ENCODE data around the gene CXCR2. TPM values are rescaled to one million over a fixed set of nuclear protein-coding genes. Genes with fewer than 3 reads are reported as not detected.
A peak's percentile ranks its signal among the peaks of the same experiment; 100 is the strongest.

The CXCR2 gene
- polyA plus RNA-seq (2013, experiment 1 of 2) = 0.03 TPM
- 0.04 TPM for polyA plus RNA-seq (2013, experiment 2 of 2)

- no peaks in the 10 kb centered on the region for H3K9me3 ChIP-seq (replicated peaks in 1 of 2; ENCODE audit: control insufficient read depth in 2 of 2, insufficient read depth in 1 of 2, low read depth in 1 of 2, low read length in 2 of 2)
- H4K8ac ChIP-seq (ENCODE audit: low read depth, low read length) = no peak within 1 kb of the TSS
- no peaks in the 10 kb centered on the region for H3K36me3 ChIP-seq (replicated peaks in 1 of 2; ENCODE audit: control insufficient read depth in 2 of 2, insufficient read depth in 2 of 2, low read length in 2 of 2)
- H2BK15ac ChIP-seq (ENCODE audit: low read length) = no peak within 1 kb of the TSS
- no peak within 1 kb of the TSS for H2AK5ac ChIP-seq (ENCODE audit: low read depth, low read length)
- H3K4me3 ChIP-seq (ENCODE audit: low read length in 2 of 2) = no peak within 1 kb of the TSS
- DNase-seq (ENCODE audit: low spot score) = no peak
- H3K27me3 ChIP-seq (ENCODE audit: control insufficient read depth in 3 of 3, insufficient read depth in 3 of 3, low read depth in 1 of 3, low read length in 3 of 3) = peaks cover 0 to 5% (median 2%) of the 10 kb centered on the region in 3 experiments
- H3K14ac ChIP-seq (ENCODE audit: low read length) = no peak within 1 kb of the TSS
- H2AFZ ChIP-seq (ENCODE audit: low read length) = peak within 1 kb of the TSS; percentile 1
- no peak within 1 kb of the TSS for H3K4me2 ChIP-seq (ENCODE audit: insufficient read depth, low read length, poor library complexity, severe bottlenecking)
- no peak within 1 kb of the TSS for H3K4ac ChIP-seq (ENCODE audit: low read length)
- H2BK120ac ChIP-seq (ENCODE audit: low read depth, low read length) = no peak within 1 kb of the TSS
- WGBS, 2 donors (ENCODE audit: extremely low coverage in 2 of 2, insufficient read length in 2 of 2, insufficient replicate concordance in 1 of 2) = no CpG with 5 or more reads among the region's 8 CpGs
- no peak within 1 kb of the TSS for H3K9ac ChIP-seq (ENCODE audit: low read depth, low read length, poor library complexity)
- H2BK12ac ChIP-seq (ENCODE audit: low read length) = no peak within 1 kb of the TSS
- peaks cover 0 to 12% of the 10 kb centered on the region in 2 donors for H3K4me1 ChIP-seq (ENCODE audit: control insufficient read depth in 2 of 2, insufficient read depth in 1 of 2, low read depth in 1 of 2, low read length in 2 of 2)
- no peak within 1 kb of the TSS for H4K91ac ChIP-seq (ENCODE audit: low read depth, low read length, poor library complexity)
- no peak within 1 kb of the TSS for H3K18ac ChIP-seq (ENCODE audit: low read length)
- H3K79me1 ChIP-seq (ENCODE audit: low read depth, low read length) = no peaks in the 10 kb centered on the region
- no peak within 1 kb of the TSS for H2BK5ac ChIP-seq (ENCODE audit: low read length)
- no peak within 1 kb of the TSS for H3K27ac ChIP-seq (replicated peaks; ENCODE audit: low read length)
- no peak within 1 kb of the TSS for H3K23ac ChIP-seq (ENCODE audit: low read depth, low read length, poor library complexity)
Observed at GRCh38 chr2:218125626-218126080, at the start of gene CXCR2. Gene CXCR2, plus strand, starts transcription at chr2:218126028. Its CDS starts 8,774 bp downstream, at chr2:218134802.

- Histone ChIP-seq H3K18ac (ENCODE audit: low read length) (peak overlapping the region; percentile 20), H3K9ac (ENCODE audit: low read depth, low read length, poor library complexity) (no peak overlapping the region), H4K8ac (ENCODE audit: low read depth, low read length) (no peak overlapping the region), H3K9me3 (replicated peaks in 1 of 2; ENCODE audit: control insufficient read depth in 2 of 2, insufficient read depth in 1 of 2, low read depth in 1 of 2, low read length in 2 of 2) (no peaks in the 10 kb centered on the region), H3K36me3 (replicated peaks in 1 of 2; ENCODE audit: control insufficient read depth in 2 of 2, insufficient read depth in 2 of 2, low read length in 2 of 2) (no peaks in the 10 kb centered on the region), H2BK15ac (ENCODE audit: low read length) (no peak overlapping the region), H2AFZ (ENCODE audit: low read length) (no peak overlapping the region), H2BK120ac (ENCODE audit: low read depth, low read length) (no peak overlapping the region), H3K4ac (ENCODE audit: low read length) (no peak overlapping the region), H2AK5ac (ENCODE audit: low read depth, low read length) (no peak overlapping the region), H3K4me2 (ENCODE audit: insufficient read depth, low read length, poor library complexity, severe bottlenecking) (no peak overlapping the region), H3K27me3 (ENCODE audit: control insufficient read depth in 3 of 3, insufficient read depth in 3 of 3, low read depth in 1 of 3, low read length in 3 of 3) (no peaks in the 10 kb centered on the region), H3K79me1 (ENCODE audit: low read depth, low read length) (no peaks in the 10 kb centered on the region), H3K23ac (ENCODE audit: low read depth, low read length, poor library complexity) (no peak overlapping the region), H4K91ac (ENCODE audit: low read depth, low read length, poor library complexity) (no peak overlapping the region), H3K4me3 (ENCODE audit: low read length in 2 of 2) (no peak overlapping the region), H3K4me1 (ENCODE audit: control insufficient read depth in 2 of 2, insufficient read depth in 1 of 2, low read depth in 1 of 2, low read length in 2 of 2) (peaks cover 0 to 7% of the 10 kb centered on the region in 2 donors), H2BK12ac (ENCODE audit: low read length) (no peak overlapping the region), H2BK5ac (ENCODE audit: low read length) (no peak overlapping the region), H3K14ac (ENCODE audit: low read length) (no peak overlapping the region), H3K27ac (replicated peaks; ENCODE audit: low read length) (no peak overlapping the region)
- no CpG with 5 or more reads among the region's 9 CpGs for WGBS, 2 donors (ENCODE audit: extremely low coverage in 2 of 2, insufficient read length in 2 of 2, insufficient replicate concordance in 1 of 2)
- DNase-seq (ENCODE audit: low spot score) = no peak
Observed at GRCh38 chr2:218077464-218078216, 48.2 kb upstream of the CXCR2 start.

GRCh38 chr2:218079943-218080913 is 45.6 kb upstream of the CXCR2 start:
- DNase-seq (ENCODE audit: low spot score) = no peak

DNA sequence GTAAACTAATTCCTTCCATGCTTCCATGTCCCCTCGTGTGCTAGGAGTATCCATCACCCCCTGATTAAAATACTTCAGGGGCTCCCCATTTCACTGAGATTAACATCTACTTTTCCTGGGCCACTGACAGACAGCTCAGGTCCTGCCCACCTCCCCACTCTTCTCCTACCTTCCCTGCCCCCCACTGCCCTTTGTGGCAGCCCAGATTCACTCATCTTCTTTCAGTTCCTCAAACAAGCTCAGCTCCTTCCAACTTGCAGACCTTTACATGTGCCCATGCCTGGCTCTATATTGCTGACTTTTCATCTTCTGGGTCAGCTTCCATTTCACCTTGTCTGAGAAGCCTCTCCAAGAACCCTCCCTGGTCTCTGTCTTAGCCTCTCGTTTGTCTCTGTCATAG is 44.8 kb upstream of the CXCR2 start:
- no peak overlapping the region for H4K8ac ChIP-seq (ENCODE audit: low read depth, low read length)
- no CpG with 5 or more reads among the region's 2 CpGs for WGBS, 2 donors (ENCODE audit: extremely low coverage in 2 of 2, insufficient read length in 2 of 2, insufficient replicate concordance in 1 of 2)

More at GRCh38 chr2:218079943-218080913, 45.6 kb upstream of the CXCR2 start:
- Histone ChIP-seq H3K4ac (ENCODE audit: low read length) (no peak overlapping the region), H3K4me2 (ENCODE audit: insufficient read depth, low read length, poor library complexity, severe bottlenecking) (no peak overlapping the region), H3K18ac (ENCODE audit: low read length) (peak overlapping the region; percentile 2), H3K14ac (ENCODE audit: low read length) (no peak overlapping the region), H2BK120ac (ENCODE audit: low read depth, low read length) (no peak overlapping the region), H3K9ac (ENCODE audit: low read depth, low read length, poor library complexity) (no peak overlapping the region), H2AFZ (ENCODE audit: low read length) (no peak overlapping the region), H3K4me3 (ENCODE audit: low read length in 2 of 2) (no peak overlapping the region), H4K8ac (ENCODE audit: low read depth, low read length) (no peak overlapping the region), H3K4me1 (ENCODE audit: control insufficient read depth in 2 of 2, insufficient read depth in 1 of 2, low read depth in 1 of 2, low read length in 2 of 2) (peaks cover 0 to 5% of the 10 kb centered on the region in 2 donors), H2BK15ac (ENCODE audit: low read length) (no peak overlapping the region), H3K9me3 (replicated peaks in 1 of 2; ENCODE audit: control insufficient read depth in 2 of 2, insufficient read depth in 1 of 2, low read depth in 1 of 2, low read length in 2 of 2) (no peaks in the 10 kb centered on the region), H4K91ac (ENCODE audit: low read depth, low read length, poor library complexity) (peak overlapping the region; percentile 27), H2BK12ac (ENCODE audit: low read length) (no peak overlapping the region), H3K36me3 (replicated peaks in 1 of 2; ENCODE audit: control insufficient read depth in 2 of 2, insufficient read depth in 2 of 2, low read length in 2 of 2) (no peaks in the 10 kb centered on the region), H3K27ac (replicated peaks; ENCODE audit: low read length) (no peak overlapping the region), H3K27me3 (ENCODE audit: control insufficient read depth in 3 of 3, insufficient read depth in 3 of 3, low read depth in 1 of 3, low read length in 3 of 3) (no peaks in the 10 kb centered on the region), H2BK5ac (ENCODE audit: low read length) (no peak overlapping the region), H3K79me1 (ENCODE audit: low read depth, low read length) (no peaks in the 10 kb centered on the region), H2AK5ac (ENCODE audit: low read depth, low read length) (no peak overlapping the region), H3K23ac (ENCODE audit: low read depth, low read length, poor library complexity) (no peak overlapping the region)
- no CpG with 5 or more reads among the region's 15 CpGs for WGBS, 2 donors (ENCODE audit: extremely low coverage in 2 of 2, insufficient read length in 2 of 2, insufficient replicate concordance in 1 of 2)

More for the DNA sequence above, 44.8 kb upstream of the CXCR2 start:
- Histone ChIP-seq H3K23ac (ENCODE audit: low read depth, low read length, poor library complexity) (no peak overlapping the region), H3K27me3 (ENCODE audit: control insufficient read depth in 3 of 3, insufficient read depth in 3 of 3, low read depth in 1 of 3, low read length in 3 of 3) (no peaks in the 10 kb centered on the region), H2BK5ac (ENCODE audit: low read length) (no peak overlapping the region), H3K18ac (ENCODE audit: low read length) (no peak overlapping the region), H3K27ac (replicated peaks; ENCODE audit: low read length) (no peak overlapping the region), H3K36me3 (replicated peaks in 1 of 2; ENCODE audit: control insufficient read depth in 2 of 2, insufficient read depth in 2 of 2, low read length in 2 of 2) (no peaks in the 10 kb centered on the region), H2AFZ (ENCODE audit: low read length) (no peak overlapping the region), H3K79me1 (ENCODE audit: low read depth, low read length) (no peaks in the 10 kb centered on the region), H3K9ac (ENCODE audit: low read depth, low read length, poor library complexity) (no peak overlapping the region), H3K4me1 (ENCODE audit: control insufficient read depth in 2 of 2, insufficient read depth in 1 of 2, low read depth in 1 of 2, low read length in 2 of 2) (peaks cover 0 to 5% of the 10 kb centered on the region in 2 donors), H2BK15ac (ENCODE audit: low read length) (no peak overlapping the region), H3K4ac (ENCODE audit: low read length) (no peak overlapping the region), H3K9me3 (replicated peaks in 1 of 2; ENCODE audit: control insufficient read depth in 2 of 2, insufficient read depth in 1 of 2, low read depth in 1 of 2, low read length in 2 of 2) (no peaks in the 10 kb centered on the region), H3K14ac (ENCODE audit: low read length) (no peak overlapping the region), H3K4me3 (ENCODE audit: low read length in 2 of 2) (no peak overlapping the region), H2BK120ac (ENCODE audit: low read depth, low read length) (no peak overlapping the region), H3K4me2 (ENCODE audit: insufficient read depth, low read length, poor library complexity, severe bottlenecking) (no peak overlapping the region), H4K91ac (ENCODE audit: low read depth, low read length, poor library complexity) (no peak overlapping the region), H2BK12ac (ENCODE audit: low read length) (no peak overlapping the region), H2AK5ac (ENCODE audit: low read depth, low read length) (no peak overlapping the region)
- no peak for DNase-seq (ENCODE audit: low spot score)

All from neuronal stem cell (in vitro differentiated cells).